Neural progenitor cell (in vitro differentiated cells): ENCODE results near the gene CHST12. TPM values are rescaled to one million over a fixed set of nuclear protein-coding genes. Genes with fewer than 3 reads are reported as not detected.

Experiments used
- DNase-seq: peaks from one replicate; pipeline ENCODE4 v3.0.0-alpha.2; 2016; ENCODE audit warnings: low spot score
- H2AFZ ChIP-seq: fragments of 200-600 bp; sonication (generic); replicated peaks from 2 replicates; pipeline ENCODE4 v1.6.1; 2016; ENCODE audit warnings: antibody characterized with exemption
- H3F3A ChIP-seq: fragments of 200-600 bp; sonication (generic); 2 replicates; pipeline ENCODE4 v1.6.1; 2016; ENCODE audit warnings: antibody characterized with exemption, low read depth
- H3K27ac ChIP-seq: fragments of 200-600 bp; sonication (generic); 2 replicates; pipeline ENCODE4 v1.5.1; 2016; ENCODE audit warnings: mild to moderate bottlenecking
- H3K27me3 ChIP-seq: fragments of 200-600 bp; sonication (generic); 2 replicates; pipeline ENCODE4 v1.6.1; 2016; ENCODE audit warnings: mild to moderate bottlenecking, moderate library complexity
- H3K36me3 ChIP-seq: fragments of 200-600 bp; sonication (generic); 2 replicates; pipeline ENCODE4 v1.5.1; 2016
- H3K4me1 ChIP-seq: fragments of 200-600 bp; sonication (generic); 2 replicates; pipeline ENCODE4 v1.6.1; 2016; ENCODE audit warnings: mixed run types
- H3K4me2 ChIP-seq: fragments of 200-600 bp; sonication (generic); 2 replicates; pipeline ENCODE4 v1.6.1; 2016
- H3K4me3 ChIP-seq: fragments of 200-600 bp; sonication (generic); 2 replicates; pipeline ENCODE4 v1.5.1; 2016
- H3K79me2 ChIP-seq: fragments of 200-600 bp; sonication (generic); 2 replicates; pipeline ENCODE4 v1.6.1; 2016; ENCODE audit warnings: low read depth
- H3K9ac ChIP-seq: fragments of 200-600 bp; sonication (generic); 2 replicates; pipeline ENCODE4 v1.6.1; 2016
- H3K9me3 ChIP-seq: fragments of 200-600 bp; sonication (generic); 2 replicates; pipeline ENCODE4 v1.5.1; 2016; ENCODE audit warnings: low read depth
- H4K20me1 ChIP-seq: fragments of 200-600 bp; sonication (generic); 2 replicates; pipeline ENCODE4 v1.6.1; 2016; ENCODE audit warnings: low read depth
- H3K27ac Mint-ChIP-seq: 3 replicates; pipeline ENCODE4 v1.8.0; 2021; ENCODE audit warnings: mixed read lengths
- H3K27me3 Mint-ChIP-seq: 2 replicates; pipeline ENCODE4 v1.8.0; 2022; ENCODE audit warnings: low read depth, mild to moderate bottlenecking, inconsistent platforms, moderate library complexity, mixed read lengths; ENCODE audit not compliant: insufficient read depth
- H3K36me3 Mint-ChIP-seq: 3 replicates; pipeline ENCODE4 v1.8.0; 2021; ENCODE audit warnings: mixed read lengths
- H3K4me1 Mint-ChIP-seq: 3 replicates; pipeline ENCODE4 v1.8.0; 2021; ENCODE audit warnings: mixed read lengths
- H3K4me3 Mint-ChIP-seq: 3 replicates; pipeline ENCODE4 v1.8.0; 2021; ENCODE audit warnings: mild to moderate bottlenecking, moderate library complexity, mixed read lengths
- H3K9me3 Mint-ChIP-seq: 3 replicates; pipeline ENCODE4 v1.8.0; 2020; ENCODE audit warnings: mixed read lengths
- EZH2 ChIP-seq: fragments of 200-600 bp; sonication (generic); IDR thresholded peaks from 2 replicates; pipeline ENCODE4 v1.6.1; 2017; ENCODE audit warnings: antibody characterized with exemption, mild to moderate bottlenecking, moderate library complexity
- EZH2phosphoT487 ChIP-seq: fragments of 200-600 bp; sonication (generic); IDR thresholded peaks from 2 replicates; pipeline ENCODE4 v1.6.1; 2017; ENCODE audit warnings: antibody characterized with exemption
- total RNA-seq: library from RNA; depleted of rRNA; stranded (reverse); fragments of >200 nt; gene quantifications from 2 replicates; pipeline ENCODE4 v1.2.3, GENCODE V29; 2015; ENCODE audit warnings: low replicate concordance
- TF ChIP-seq, protein P1 (sequence below): fragments of 200-600 bp; sonication (generic); IDR thresholded peaks from 2 replicates; pipeline ENCODE4 v1.5.1; 2017; ENCODE audit warnings: antibody characterized with exemption, mild to moderate bottlenecking

Gene CHST12
- total RNA-seq, 1 donor from 2014 or later = 0.43 TPM

DNA sequence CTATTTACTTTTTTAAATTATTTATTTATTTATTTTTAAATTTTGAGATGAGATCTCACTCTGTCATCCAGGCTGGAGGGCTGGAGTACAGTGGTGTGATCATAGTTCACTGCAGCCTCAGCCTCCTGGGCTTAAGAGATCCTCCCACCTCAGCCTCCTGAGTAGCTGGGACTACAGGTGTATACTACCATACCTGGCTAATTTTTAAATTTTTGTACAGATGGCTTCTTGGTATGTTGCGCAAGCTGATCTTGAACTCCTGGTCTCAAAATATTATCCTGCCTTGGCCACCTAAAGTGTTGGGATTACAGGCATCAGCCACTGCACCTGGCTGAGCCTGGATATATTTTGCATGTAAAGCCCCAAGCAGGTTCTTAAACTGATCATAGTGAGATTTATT is 7.6 kb downstream of the CHST12 start:
- peaks cover 4% of the 10 kb centered on the region for H3K36me3 Mint-ChIP-seq
- H3K4me1 ChIP-seq = peaks cover 15% of the 10 kb centered on the region
- peaks cover 4% of the 10 kb centered on the region for H3F3A ChIP-seq
- peaks cover 36% of the 10 kb centered on the region for H3K79me2 ChIP-seq
- no peak overlapping the region for H3K9ac ChIP-seq
- H4K20me1 ChIP-seq = peaks cover 13% of the 10 kb centered on the region
- H3K36me3 ChIP-seq = no peaks in the 10 kb centered on the region
- no peaks in the 10 kb centered on the region for H3K27me3 ChIP-seq
- no peak for DNase-seq
- TF ChIP-seq EZH2phosphoT487 (no peak), EZH2 (no peak)
- TF ChIP-seq, protein P1, sequence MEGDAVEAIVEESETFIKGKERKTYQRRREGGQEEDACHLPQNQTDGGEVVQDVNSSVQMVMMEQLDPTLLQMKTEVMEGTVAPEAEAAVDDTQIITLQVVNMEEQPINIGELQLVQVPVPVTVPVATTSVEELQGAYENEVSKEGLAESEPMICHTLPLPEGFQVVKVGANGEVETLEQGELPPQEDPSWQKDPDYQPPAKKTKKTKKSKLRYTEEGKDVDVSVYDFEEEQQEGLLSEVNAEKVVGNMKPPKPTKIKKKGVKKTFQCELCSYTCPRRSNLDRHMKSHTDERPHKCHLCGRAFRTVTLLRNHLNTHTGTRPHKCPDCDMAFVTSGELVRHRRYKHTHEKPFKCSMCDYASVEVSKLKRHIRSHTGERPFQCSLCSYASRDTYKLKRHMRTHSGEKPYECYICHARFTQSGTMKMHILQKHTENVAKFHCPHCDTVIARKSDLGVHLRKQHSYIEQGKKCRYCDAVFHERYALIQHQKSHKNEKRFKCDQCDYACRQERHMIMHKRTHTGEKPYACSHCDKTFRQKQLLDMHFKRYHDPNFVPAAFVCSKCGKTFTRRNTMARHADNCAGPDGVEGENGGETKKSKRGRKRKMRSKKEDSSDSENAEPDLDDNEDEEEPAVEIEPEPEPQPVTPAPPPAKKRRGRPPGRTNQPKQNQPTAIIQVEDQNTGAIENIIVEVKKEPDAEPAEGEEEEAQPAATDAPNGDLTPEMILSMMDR = no peak
- H3K9me3 ChIP-seq = no peaks in the 10 kb centered on the region
- no peak overlapping the region for H3K27ac Mint-ChIP-seq
- no peak overlapping the region for H3K4me3 ChIP-seq
- peaks cover 25% of the 10 kb centered on the region for H3K4me1 Mint-ChIP-seq
- H3K4me3 Mint-ChIP-seq = no peak overlapping the region
- peaks cover 2% of the 10 kb centered on the region for H3K27me3 Mint-ChIP-seq
- H3K27ac ChIP-seq = no peak overlapping the region
- no peak overlapping the region for H2AFZ ChIP-seq
- no peak overlapping the region for H3K4me2 ChIP-seq
- no peaks in the 10 kb centered on the region for H3K9me3 Mint-ChIP-seq

- no peak overlapping the region for H3K27ac ChIP-seq
- H3K4me2 ChIP-seq = no peak overlapping the region
- peaks cover 33% of the 10 kb centered on the region for H3K79me2 ChIP-seq
- H3K36me3 ChIP-seq = no peaks in the 10 kb centered on the region
- H3K27ac Mint-ChIP-seq = no peak overlapping the region
- H3K4me3 ChIP-seq = no peak overlapping the region
- no peaks in the 10 kb centered on the region for H3K27me3 ChIP-seq
- H3K27me3 Mint-ChIP-seq = peaks cover 5% of the 10 kb centered on the region
- DNase-seq = no peak
- no peak overlapping the region for H2AFZ ChIP-seq
- peaks cover 24% of the 10 kb centered on the region for H3K4me1 Mint-ChIP-seq
- no peaks in the 10 kb centered on the region for H3K9me3 Mint-ChIP-seq
- no peaks in the 10 kb centered on the region for H3K9me3 ChIP-seq
- peaks cover 11% of the 10 kb centered on the region for H4K20me1 ChIP-seq
- peaks cover 8% of the 10 kb centered on the region for H3K36me3 Mint-ChIP-seq
- H3K4me3 Mint-ChIP-seq = no peak overlapping the region
- peaks cover 15% of the 10 kb centered on the region for H3K4me1 ChIP-seq
- H3K9ac ChIP-seq = no peak overlapping the region
- H3F3A ChIP-seq = peaks cover 8% of the 10 kb centered on the region
- no peak for TF ChIP-seq EZH2phosphoT487
- TF ChIP-seq, protein P1 = no peak
- TF ChIP-seq EZH2 = no peak
Measured at GRCh38 chr7:2411815-2412586, 8.6 kb downstream of the CHST12 start.

- no peaks in the 10 kb centered on the region for H3K27me3 ChIP-seq
- peaks cover 11% of the 10 kb centered on the region for H4K20me1 ChIP-seq
- H3K4me3 Mint-ChIP-seq = no peak overlapping the region
- H3K27ac Mint-ChIP-seq = peak overlapping the region; percentile 43
- H3K27ac ChIP-seq = no peak overlapping the region
- peaks cover 15% of the 10 kb centered on the region for H3K4me1 ChIP-seq
- TF ChIP-seq EZH2 (no peak), EZH2phosphoT487 (no peak)
- TF ChIP-seq, protein P1 = no peak
- peaks cover 24% of the 10 kb centered on the region for H3K4me1 Mint-ChIP-seq
- H3K36me3 ChIP-seq = no peaks in the 10 kb centered on the region
- peaks cover 6% of the 10 kb centered on the region for H3F3A ChIP-seq
- no peaks in the 10 kb centered on the region for H3K9me3 Mint-ChIP-seq
- H3K9ac ChIP-seq = no peak overlapping the region
- DNase-seq = no peak
- H3K79me2 ChIP-seq = peaks cover 26% of the 10 kb centered on the region
- no peak overlapping the region for H3K4me2 ChIP-seq
- no peaks in the 10 kb centered on the region for H3K9me3 ChIP-seq
- no peak overlapping the region for H2AFZ ChIP-seq
- H3K4me3 ChIP-seq = no peak overlapping the region
- peaks cover 8% of the 10 kb centered on the region for H3K36me3 Mint-ChIP-seq
- H3K27me3 Mint-ChIP-seq = peaks cover 5% of the 10 kb centered on the region
Measured at GRCh38 chr7:2412587-2413201, 9.3 kb downstream of the CHST12 start.
